Brain pericyte (primary cell): ENCODE data around the gene TNFRSF13B.
"Not testable (repeated sequence)": the region's sequence is repeated elsewhere in the genome, so short reads cannot be mapped to it uniquely, and the experiment has no call there.

ENCODE experiments used
- DNase-seq: peaks from one replicate; pipeline ENCODE4 v3.0.0-alpha.2; 2012; ENCODE audit warnings: low read depth, low spot score

TNFRSF13B gene

GRCh38 chr17:16971458-16972338 is at the start of gene TNFRSF13B:
TSS of gene TNFRSF13B (minus strand) at chr17:16972118. CDS start at chr17:16972075, 43 bp downstream.
- no peak for DNase-seq

- DNase-seq = no peak
Measured at GRCh38 chr17:17021194-17021863, 49.4 kb upstream of the TNFRSF13B start.

- DNase-seq = no peak
Measured at GRCh38 chr17:17020821-17021193, 48.9 kb upstream of the TNFRSF13B start.

GRCh38 chr17:17019891-17020456 is 48.1 kb upstream of the TNFRSF13B start:
- DNase-seq = no peak

GRCh38 chr17:17019430-17019762 is 47.5 kb upstream of the TNFRSF13B start:
- no peak for DNase-seq

- DNase-seq = no peak
Measured at GRCh38 chr17:17018612-17019429, 46.9 kb upstream of the TNFRSF13B start.

GRCh38 chr17:17018021-17018441 is 46.1 kb upstream of the TNFRSF13B start:
- no peak for DNase-seq

- DNase-seq = no peak
Measured at GRCh38 chr17:17017343-17018014, 45.6 kb upstream of the TNFRSF13B start.

- not testable (repeated sequence) for DNase-seq
Measured at GRCh38 chr17:17016199-17017197, 44.6 kb upstream of the TNFRSF13B start.

GRCh38 chr17:17015230-17015629 is 43.3 kb upstream of the TNFRSF13B start:
- no peak for DNase-seq

- not testable (repeated sequence) for DNase-seq
Measured at GRCh38 chr17:17014748-17015124, 42.8 kb upstream of the TNFRSF13B start.

GRCh38 chr17:17013828-17014747 is 42.2 kb upstream of the TNFRSF13B start:
- not testable (repeated sequence) for DNase-seq

- DNase-seq = not testable (repeated sequence)
Measured at GRCh38 chr17:17011043-17011907, 39.4 kb upstream of the TNFRSF13B start.

GRCh38 chr17:17010545-17011034 is 38.7 kb upstream of the TNFRSF13B start:
- DNase-seq = not testable (repeated sequence)

- not testable (repeated sequence) for DNase-seq
Measured at GRCh38 chr17:17009972-17010371, 38.1 kb upstream of the TNFRSF13B start.

- not testable (repeated sequence) for DNase-seq
Measured at GRCh38 chr17:17008621-17009397, 36.9 kb upstream of the TNFRSF13B start.

- not testable (repeated sequence) for DNase-seq
Measured at GRCh38 chr17:17007891-17008290, 36.0 kb upstream of the TNFRSF13B start.
